GM19395 (cell line): ENCODE data around the gene IPMK.
"Not testable (repeated sequence)": the region's sequence is repeated elsewhere in the genome, so short reads cannot be mapped to it uniquely, and the experiment has no call there.

Source experiments
- ATAC-seq: cut with Tn5 transposase; IDR thresholded peaks from one replicate; pipeline ENCODE4 v1.9.1; 2021; ENCODE audit warnings: mild to moderate bottlenecking, moderate library complexity; ENCODE audit not compliant: unreplicated experiment

Gene IPMK

DNA sequence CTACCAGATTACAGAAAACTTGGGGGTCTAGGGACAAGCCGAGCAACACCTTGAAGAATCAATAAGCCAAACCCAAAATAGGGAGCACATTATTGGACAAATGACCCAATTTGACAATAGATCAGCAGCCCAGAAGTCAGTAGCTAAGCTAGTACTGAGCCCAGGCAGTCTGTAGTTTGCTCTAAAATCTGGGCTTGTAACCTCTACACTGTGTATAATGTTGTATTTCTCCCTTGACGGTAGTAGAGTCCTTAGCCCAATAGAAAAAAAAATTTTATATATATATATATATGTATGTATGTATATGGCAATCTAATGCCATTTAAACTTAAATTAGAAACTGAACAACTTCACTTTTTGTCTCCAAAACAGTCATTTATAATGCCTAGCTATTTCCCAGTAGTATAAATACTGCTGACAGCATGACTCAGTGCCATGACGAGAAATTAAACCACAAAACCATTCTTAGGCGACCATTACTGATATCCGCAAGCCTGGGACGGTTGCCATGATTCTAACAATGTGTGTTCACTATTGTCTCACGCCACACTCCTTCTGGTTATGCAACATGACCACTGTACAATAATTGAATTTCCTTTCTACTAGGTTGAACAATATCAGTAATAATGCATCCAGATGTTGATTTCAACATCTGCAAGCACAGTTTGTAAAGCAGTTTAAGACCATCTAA, 110.5 kb downstream of the IPMK start:
- ATAC-seq: no peak

DNA sequence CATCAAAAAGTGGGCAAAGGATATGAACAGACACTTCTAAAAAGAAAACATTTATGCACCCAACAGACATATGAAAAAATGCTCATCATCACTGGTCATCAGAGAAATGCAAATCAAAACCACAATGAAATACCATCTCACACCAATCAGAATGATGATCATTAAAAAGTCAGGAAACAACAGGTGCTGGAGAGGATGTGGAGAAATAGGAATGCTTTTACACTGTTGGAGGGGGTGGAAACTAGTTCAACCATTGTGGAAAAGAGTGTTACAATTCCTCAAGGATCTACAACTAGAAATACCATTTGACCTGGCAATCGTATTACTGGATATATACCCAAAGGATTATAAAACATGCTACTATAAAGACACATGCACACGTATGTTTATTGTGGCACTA, 111.8 kb downstream of the IPMK start:
- not testable (repeated sequence) for ATAC-seq

DNA sequence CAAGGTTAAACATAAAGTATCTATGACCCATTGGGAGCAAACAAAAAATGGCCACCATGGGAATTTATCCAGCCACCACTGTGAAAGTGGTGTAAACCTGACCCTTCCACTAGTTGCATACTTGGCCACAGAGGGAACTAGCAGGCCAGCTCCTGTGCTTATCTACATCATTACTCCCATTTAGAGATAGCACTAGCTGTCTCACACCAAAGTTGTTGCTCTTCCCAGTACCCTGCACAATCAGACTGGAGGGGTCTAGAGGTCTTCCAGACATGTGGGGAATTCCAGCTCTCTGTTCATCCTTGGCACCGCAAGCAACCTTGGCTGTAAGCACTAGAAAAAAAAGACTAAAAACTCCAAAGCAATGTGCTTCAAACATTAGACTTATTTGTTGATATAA, 113.9 kb downstream of the IPMK start:
- no peak for ATAC-seq

DNA sequence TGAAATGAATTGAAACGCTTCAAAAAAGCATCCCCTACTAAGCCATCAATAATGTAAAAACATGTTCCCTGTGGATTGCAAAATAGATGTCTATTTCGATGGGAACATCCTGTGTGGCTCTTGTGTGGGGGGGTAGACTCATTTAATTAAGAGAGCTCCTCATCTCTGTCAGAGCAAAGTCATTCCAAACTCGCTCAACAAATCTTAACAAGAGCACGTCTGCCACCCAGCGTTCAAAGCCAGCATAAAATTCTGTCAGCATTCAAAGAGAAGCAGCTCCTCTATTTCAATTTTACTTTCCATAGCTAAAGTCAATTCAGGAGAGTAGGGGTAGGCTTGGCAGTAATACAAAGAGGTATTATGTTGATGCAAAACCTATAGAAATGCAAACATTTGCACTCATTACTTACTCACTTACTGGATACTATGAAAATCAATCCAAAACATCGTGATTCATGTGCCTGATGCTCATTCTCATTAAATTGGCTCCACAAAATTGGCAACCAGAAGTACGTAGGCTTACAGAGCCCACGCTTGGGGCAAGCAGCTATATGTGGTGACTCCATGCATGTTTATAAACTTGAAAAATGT, 114.9 kb downstream of the IPMK start:
- no peak for ATAC-seq

DNA sequence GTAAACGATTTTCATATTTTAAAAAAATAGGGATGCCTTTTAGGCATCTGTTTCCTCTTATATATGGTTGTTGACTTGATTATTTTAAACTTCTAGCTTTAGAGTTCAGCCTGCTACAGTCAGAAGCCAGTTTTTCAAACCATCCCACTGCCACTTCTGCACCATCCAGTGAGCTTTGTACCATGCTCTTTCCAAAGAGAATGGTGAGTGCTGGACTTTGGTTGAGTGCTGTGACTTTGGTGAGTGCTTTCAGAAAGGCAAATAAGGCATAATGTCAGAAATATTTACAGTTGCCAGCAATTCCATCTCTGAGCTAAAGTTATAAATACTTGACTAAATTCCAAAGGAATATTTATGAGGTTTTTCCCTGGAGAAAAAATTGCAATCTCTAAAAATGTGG, 117.4 kb downstream of the IPMK start:
- no peak for ATAC-seq

GRCh38 chr10:58143944-58144343, 123.8 kb downstream of the IPMK start:
- ATAC-seq: no peak
